BLaER1 treated with 17β-estradiol and CSF1 and Interleukin-3, amounts not matched to agents 10 nM and 100 nM (cell line): Measurements from ENCODE around the gene IL18RAP.

Experiments used
- H3K27ac ChIP-seq, 11 experiments: shearing (Covaris generic); formaldehyde crosslinking; 2 replicates each; pipeline ENCODE4 v1.8.1; 2022
- H3K27me3 ChIP-seq, 11 experiments: shearing (Covaris generic); formaldehyde crosslinking; 2 replicates each; pipeline ENCODE4 v1.8.1; 2022
- H3K36me3 ChIP-seq, 11 experiments: shearing (Covaris generic); formaldehyde crosslinking; 2 replicates each; pipeline ENCODE4 v1.8.1; 2022
- H3K4me1 ChIP-seq, 10 experiments: shearing (Covaris generic); formaldehyde crosslinking; 2 replicates each; pipeline ENCODE4 v1.8.1; 2022
- H3K4me2 ChIP-seq, 11 experiments: shearing (Covaris generic); formaldehyde crosslinking; 2 replicates each; pipeline ENCODE4 v1.8.1; 2022
- H3K4me3 ChIP-seq, 10 experiments: shearing (Covaris generic); formaldehyde crosslinking; 2 replicates each; pipeline ENCODE4 v1.8.1; 2022
- H3K9ac ChIP-seq, 11 experiments: shearing (Covaris generic); formaldehyde crosslinking; 2 replicates each; pipeline ENCODE4 v1.8.1; 2022
- H3K9me3 ChIP-seq, 11 experiments: shearing (Covaris generic); formaldehyde crosslinking; replicated peaks in 1 of 11; 2 replicates each; pipeline ENCODE4 v1.8.1; 2022
- H4K20me1 ChIP-seq, 11 experiments: shearing (Covaris generic); formaldehyde crosslinking; 2 replicates each; pipeline ENCODE4 v1.8.1; 2022
- Cebpa-rat ChIP-seq, 11 experiments: shearing (Covaris generic); IDR thresholded peaks; 2 replicates each; pipeline ENCODE4 v1.8.1; 2022

IL18RAP gene

DNA sequence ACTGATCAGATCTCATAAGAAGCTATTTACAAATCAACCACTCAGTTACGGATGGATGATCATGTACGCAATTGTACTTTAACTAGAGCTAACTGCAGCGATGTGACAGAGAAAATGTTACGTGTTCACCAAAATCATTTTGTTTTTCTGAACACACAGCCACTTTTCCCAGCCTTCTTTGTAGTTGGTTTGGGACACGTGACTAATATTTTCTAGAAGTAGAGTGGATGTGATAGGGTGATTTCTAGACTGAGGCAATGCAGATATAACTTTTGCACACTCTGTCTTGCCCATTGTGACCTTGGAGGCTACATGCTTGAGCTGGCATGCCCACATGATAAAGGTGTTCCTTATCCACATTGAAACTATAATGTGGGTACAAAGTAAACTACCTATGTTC is 40.2 kb downstream of the IL18RAP start:
- Histone ChIP-seq H3K9ac (no peak overlapping the region), H4K20me1 (no peaks in the 10 kb centered on the region), H3K27me3 (no peaks in the 10 kb centered on the region), H3K9me3 (peaks cover 0 to 3% (median 0%) of the 10 kb centered on the region in 11 experiments; a peak in 1 of 22 replicates), H3K36me3 (no peaks in the 10 kb centered on the region), H3K4me1 (0 out of 20 replicates have a peak, but pooled peaks cover 0 to under 1% (median 0%) of the 10 kb centered on the region in 10 experiments), H3K4me2 (no peak overlapping the region), H3K4me3 (no peak overlapping the region), H3K27ac (no peak overlapping the region)
- no peak for TF ChIP-seq Cebpa-rat (IDR thresholded peaks at IDR 0.05)

DNA sequence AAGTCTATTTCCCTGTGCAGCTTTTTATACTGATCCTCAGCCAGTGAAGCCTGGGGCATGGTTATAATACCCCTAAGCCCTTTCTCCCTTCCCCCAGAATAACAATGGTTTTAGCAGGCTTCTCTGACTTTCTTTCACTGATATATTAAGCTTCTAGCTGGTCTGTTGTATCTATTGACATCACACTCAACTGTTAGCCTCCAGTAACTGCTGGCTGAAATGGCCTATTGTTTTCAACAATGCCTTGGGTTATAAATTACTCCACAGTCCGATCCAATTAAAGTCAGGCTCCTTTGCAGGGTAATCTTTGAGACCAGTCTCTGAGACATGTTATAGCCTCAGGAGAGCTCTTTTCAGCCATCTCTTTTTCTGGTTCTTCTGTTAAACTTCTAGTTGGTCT is 47.2 kb downstream of the IL18RAP start:
- H3K27me3 ChIP-seq, result no peaks in the 10 kb centered on the region
- no peak overlapping the region for H3K9ac ChIP-seq
- H3K27ac ChIP-seq, result no peak overlapping the region
- peaks cover 0 to 6% (median 0%) of the 10 kb centered on the region in 10 experiments; a peak in 1 of 20 replicates for H3K4me1 ChIP-seq
- H4K20me1 ChIP-seq, result no peaks in the 10 kb centered on the region
- no peak overlapping the region for H3K4me2 ChIP-seq
- H3K4me3 ChIP-seq, result no peak overlapping the region
- H3K9me3 ChIP-seq, result peaks cover 8 to 17% (median 13%) of the 10 kb centered on the region in 11 experiments; a peak in 15 of 22 replicates
- TF ChIP-seq Cebpa-rat (IDR thresholded peaks at IDR 0.05), result no peak
- H3K36me3 ChIP-seq, result no peaks in the 10 kb centered on the region

DNA sequence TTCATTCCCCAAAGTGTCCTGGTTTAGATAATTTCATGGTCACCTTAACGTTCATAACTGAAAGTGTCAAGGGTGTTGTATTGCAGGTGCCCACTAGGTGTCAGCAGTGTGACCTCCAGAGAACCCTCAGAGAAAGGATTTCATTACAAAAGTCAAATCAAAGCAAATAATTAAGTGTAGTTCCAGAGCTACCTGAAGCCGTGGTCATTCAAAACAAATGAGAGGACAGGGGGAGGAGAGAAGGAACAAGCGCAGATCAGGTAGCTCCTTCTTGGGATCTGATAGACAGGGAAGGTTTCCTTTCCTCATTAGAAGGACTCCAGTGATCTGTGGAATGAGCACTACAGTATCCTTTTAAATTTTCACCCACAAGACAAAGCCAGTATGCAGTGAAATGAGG is 50.1 kb downstream of the IL18RAP start, which contains the start of gene SLC9A4:
SLC9A4 (plus strand) TSS at position 207 of the 400 bp plus-strand sequence. CDS start 534 bp downstream, outside the sequence.
- peaks cover 0 to 6% (median 0%) of the 10 kb centered on the region in 10 experiments; a peak in 1 of 20 replicates for H3K4me1 ChIP-seq
- peaks cover 8 to 17% (median 13%) of the 10 kb centered on the region in 11 experiments; a peak in 15 of 22 replicates for H3K9me3 ChIP-seq
- no peak within 1 kb of the TSS for H3K4me2 ChIP-seq
- H3K4me3 ChIP-seq, result no peak within 1 kb of the TSS
- H3K36me3 ChIP-seq, result no peaks in the 10 kb centered on the region
- H3K9ac ChIP-seq, result no peak within 1 kb of the TSS
- H3K27ac ChIP-seq, result no peak within 1 kb of the TSS
- H4K20me1 ChIP-seq, result no peaks in the 10 kb centered on the region
- TF ChIP-seq Cebpa-rat (IDR thresholded peaks at IDR 0.05), result no peak
- H3K27me3 ChIP-seq, result no peaks in the 10 kb centered on the region

DNA sequence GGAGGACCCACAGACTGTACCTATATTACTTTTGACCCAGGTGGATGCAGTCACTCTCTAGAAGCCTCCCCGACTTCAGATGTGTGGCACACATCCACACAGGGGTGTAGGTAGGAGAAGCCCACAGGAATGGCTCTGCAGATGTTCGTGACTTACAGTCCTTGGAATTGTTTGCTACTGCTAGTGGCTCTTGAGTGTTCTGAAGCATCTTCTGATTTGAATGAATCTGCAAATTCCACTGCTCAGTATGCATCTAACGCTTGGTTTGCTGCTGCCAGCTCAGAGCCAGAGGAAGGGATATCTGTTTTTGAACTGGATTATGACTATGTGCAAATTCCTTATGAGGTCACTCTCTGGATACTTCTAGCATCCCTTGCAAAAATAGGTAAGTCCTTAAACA is 50.7 kb downstream of the IL18RAP start:
- Histone ChIP-seq H3K9ac (no peak overlapping the region), H3K9me3 (peaks cover 7 to 16% (median 13%) of the 10 kb centered on the region in 11 experiments; a peak in 15 of 22 replicates), H3K4me3 (no peak overlapping the region), H3K27me3 (no peaks in the 10 kb centered on the region), H3K4me1 (peaks cover 0 to under 1% (median 0%) of the 10 kb centered on the region in 10 experiments; a peak in 1 of 20 replicates), H3K4me2 (no peak overlapping the region), H3K36me3 (no peaks in the 10 kb centered on the region), H4K20me1 (no peaks in the 10 kb centered on the region), H3K27ac (no peak overlapping the region)
- TF ChIP-seq Cebpa-rat (IDR thresholded peaks at IDR 0.05), result no peak

DNA sequence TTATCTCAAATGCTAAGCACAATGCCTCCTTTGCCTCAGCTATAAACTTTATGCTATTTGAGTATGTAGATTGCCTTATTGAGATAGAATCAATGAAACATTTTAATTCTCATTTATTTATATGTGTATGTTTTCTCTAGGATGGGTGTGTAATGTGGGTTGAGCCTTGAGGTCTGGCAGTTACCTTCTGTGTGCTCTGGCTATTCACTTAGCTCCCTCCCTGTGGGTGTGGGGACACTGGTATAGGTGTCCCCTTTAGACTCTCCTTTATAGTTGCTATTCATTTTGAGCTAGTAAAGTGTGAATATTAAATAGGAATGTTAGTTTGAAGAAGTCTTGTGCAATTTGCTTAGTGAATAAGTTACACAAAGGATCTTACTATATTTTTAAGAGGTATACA is 51.8 kb downstream of the IL18RAP start:
- H3K4me3 ChIP-seq, result no peak overlapping the region
- H3K27ac ChIP-seq, result no peak overlapping the region
- H3K4me1 ChIP-seq, result no peaks in the 10 kb centered on the region
- H4K20me1 ChIP-seq, result no peaks in the 10 kb centered on the region
- H3K9me3 ChIP-seq, result peaks cover 0 to 9% (median 6%) of the 10 kb centered on the region in 11 experiments; a peak in 13 of 22 replicates
- no peak for TF ChIP-seq Cebpa-rat (IDR thresholded peaks at IDR 0.05)
- H3K36me3 ChIP-seq, result no peaks in the 10 kb centered on the region
- H3K9ac ChIP-seq, result no peak overlapping the region
- no peak overlapping the region for H3K4me2 ChIP-seq
- no peaks in the 10 kb centered on the region for H3K27me3 ChIP-seq

DNA sequence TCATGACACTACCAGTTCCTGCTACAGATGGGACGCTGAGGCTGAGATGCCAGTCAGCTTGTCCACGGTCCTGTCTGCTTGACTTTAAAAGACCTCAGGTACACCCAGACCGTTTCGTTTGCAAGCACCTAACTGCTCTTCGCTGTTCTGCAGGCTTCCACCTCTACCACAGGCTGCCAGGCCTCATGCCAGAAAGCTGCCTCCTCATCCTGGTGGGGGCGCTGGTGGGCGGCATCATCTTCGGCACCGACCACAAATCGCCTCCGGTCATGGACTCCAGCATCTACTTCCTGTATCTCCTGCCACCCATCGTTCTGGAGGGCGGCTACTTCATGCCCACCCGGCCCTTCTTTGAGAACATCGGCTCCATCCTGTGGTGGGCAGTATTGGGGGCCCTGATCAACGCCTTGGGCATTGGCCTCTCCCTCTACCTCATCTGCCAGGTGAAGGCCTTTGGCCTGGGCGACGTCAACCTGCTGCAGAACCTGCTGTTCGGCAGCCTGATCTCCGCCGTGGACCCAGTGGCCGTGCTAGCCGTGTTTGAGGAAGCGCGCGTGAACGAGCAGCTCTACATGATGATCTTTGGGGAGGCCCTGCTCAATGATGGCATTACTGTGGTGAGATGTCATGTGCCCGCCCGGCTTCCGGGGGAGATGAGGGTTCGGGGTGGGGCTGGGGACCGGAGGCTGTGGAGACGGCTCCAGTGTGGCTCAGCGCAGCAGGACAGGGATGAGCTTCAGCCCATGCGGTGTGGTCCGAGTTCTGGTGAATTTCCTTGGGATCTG is 55.9 kb downstream of the IL18RAP start:
- no peaks in the 10 kb centered on the region for H3K36me3 ChIP-seq
- no peaks in the 10 kb centered on the region for H3K9me3 ChIP-seq
- no peak overlapping the region for H3K4me3 ChIP-seq
- no peak overlapping the region for H3K9ac ChIP-seq
- no peak overlapping the region for H3K4me2 ChIP-seq
- no peak overlapping the region for H3K27ac ChIP-seq
- TF ChIP-seq Cebpa-rat (IDR thresholded peaks at IDR 0.05), result no peak
- H4K20me1 ChIP-seq, result no peaks in the 10 kb centered on the region
- H3K27me3 ChIP-seq, result no peaks in the 10 kb centered on the region
- H3K4me1 ChIP-seq, result no peaks in the 10 kb centered on the region

DNA sequence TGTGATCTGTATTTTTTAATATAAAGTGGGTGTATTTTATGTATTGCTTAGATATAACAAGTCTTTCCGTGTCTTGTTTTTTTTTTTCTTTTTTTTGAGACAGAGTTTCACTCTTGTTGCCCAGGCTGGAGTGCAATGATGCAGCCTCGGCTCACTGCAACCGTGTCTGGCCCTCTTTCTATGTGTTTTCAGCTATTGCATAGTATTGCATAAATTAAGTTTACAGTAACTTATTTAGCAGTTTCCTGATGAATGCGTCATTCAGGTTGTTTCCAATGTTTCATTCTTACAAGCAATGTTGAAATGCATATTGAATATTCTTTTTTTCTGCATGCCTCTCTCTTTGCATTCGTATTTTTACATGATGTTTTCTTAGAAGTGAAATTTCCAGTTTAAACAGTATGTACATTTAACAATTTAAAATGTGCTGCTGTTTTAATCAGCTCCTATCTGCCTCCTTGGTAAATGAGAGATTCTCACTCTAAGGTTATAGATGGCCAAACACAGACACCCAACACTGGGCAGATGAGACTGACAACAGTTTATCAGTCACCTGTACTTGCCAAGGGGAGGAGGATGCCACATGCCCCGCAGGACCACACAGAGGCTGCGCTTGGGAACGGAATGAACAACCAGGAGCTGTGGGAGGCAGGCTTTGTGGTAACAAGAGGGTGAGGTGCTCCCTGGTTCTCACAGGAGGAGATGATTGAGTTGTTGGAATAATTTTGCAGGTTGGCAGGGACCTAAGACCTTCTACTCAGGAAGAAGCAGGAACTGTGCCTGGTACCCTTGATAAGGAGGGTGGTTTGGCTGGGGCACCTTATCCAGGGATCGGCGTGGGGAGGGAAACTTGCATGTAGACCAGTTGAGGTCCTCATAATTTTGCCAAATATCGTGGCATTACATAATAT is 57.6 kb downstream of the IL18RAP start:
- H4K20me1 ChIP-seq, result no peaks in the 10 kb centered on the region
- no peak for TF ChIP-seq Cebpa-rat (IDR thresholded peaks at IDR 0.05)
- H3K9me3 ChIP-seq, result no peaks in the 10 kb centered on the region
- H3K4me2 ChIP-seq, result no peak overlapping the region
- no peaks in the 10 kb centered on the region for H3K4me1 ChIP-seq
- H3K4me3 ChIP-seq, result no peak overlapping the region
- H3K36me3 ChIP-seq, result no peaks in the 10 kb centered on the region
- H3K9ac ChIP-seq, result no peak overlapping the region
- no peaks in the 10 kb centered on the region for H3K27me3 ChIP-seq
- no peak overlapping the region for H3K27ac ChIP-seq

DNA sequence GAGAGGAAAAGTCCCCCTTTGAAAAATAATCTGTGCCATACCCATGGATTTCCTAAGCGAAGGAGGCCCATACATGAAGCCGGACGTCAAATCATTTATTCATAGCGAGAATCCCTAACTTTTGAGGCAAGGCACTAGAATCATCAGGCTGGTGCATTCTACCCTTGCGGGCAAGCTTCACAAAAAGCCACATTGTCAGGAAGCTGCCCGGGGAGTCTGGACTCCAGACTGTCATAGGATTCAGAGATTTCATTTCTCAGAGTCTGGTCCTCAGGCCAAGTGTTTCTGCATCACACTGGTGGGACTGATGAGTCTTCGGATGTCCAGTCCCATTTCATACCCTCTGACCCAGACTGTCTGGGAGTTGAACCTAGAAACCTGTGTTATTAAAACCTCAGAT is 59.0 kb downstream of the IL18RAP start:
- Histone ChIP-seq H3K27me3 (no peaks in the 10 kb centered on the region), H3K4me1 (peaks cover 0 to 6% (median 2%) of the 10 kb centered on the region in 10 experiments; a peak in 8 of 20 replicates), H3K4me3 (no peak overlapping the region), H3K36me3 (no peaks in the 10 kb centered on the region), H3K9me3 (no peaks in the 10 kb centered on the region), H4K20me1 (no peaks in the 10 kb centered on the region), H3K27ac (no peak overlapping the region), H3K4me2 (no peak overlapping the region), H3K9ac (no peak overlapping the region)
- TF ChIP-seq Cebpa-rat (IDR thresholded peaks at IDR 0.05), result no peak

DNA sequence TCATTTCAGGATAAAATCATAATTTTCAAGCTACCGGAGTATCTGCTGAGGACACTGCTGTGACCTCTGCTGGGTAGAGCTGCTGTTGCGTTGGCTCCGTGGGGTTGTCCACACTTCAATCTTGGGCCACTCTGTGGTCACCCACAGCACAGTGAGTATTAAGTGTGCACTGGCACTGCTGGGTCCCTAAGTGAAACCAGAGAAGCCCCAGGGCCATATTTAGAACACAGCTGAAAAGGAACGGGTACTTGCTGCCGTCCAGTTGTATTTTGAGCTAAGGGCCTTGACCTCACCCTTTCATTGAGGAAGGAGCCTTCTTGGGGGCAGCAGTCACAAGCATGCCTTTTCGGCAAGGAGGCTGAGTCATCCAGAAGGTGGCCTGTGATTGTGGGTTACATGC is 60.1 kb downstream of the IL18RAP start:
- no peaks in the 10 kb centered on the region for H3K36me3 ChIP-seq
- no peaks in the 10 kb centered on the region for H3K27me3 ChIP-seq
- no peaks in the 10 kb centered on the region for H4K20me1 ChIP-seq
- TF ChIP-seq Cebpa-rat (IDR thresholded peaks at IDR 0.05), result no peak
- H3K4me2 ChIP-seq, result no peak overlapping the region
- H3K4me1 ChIP-seq, result peaks cover 0 to 10% (median 7%) of the 10 kb centered on the region in 10 experiments; a peak in 11 of 20 replicates
- no peak overlapping the region for H3K9ac ChIP-seq
- H3K9me3 ChIP-seq, result no peaks in the 10 kb centered on the region
- H3K27ac ChIP-seq, result no peak overlapping the region
- no peak overlapping the region for H3K4me3 ChIP-seq
